Stimulated activated CD4-positive, alpha-beta T cell treated with anti-CD3 and anti-CD28 coated beads, Interleukin-4, amount 100 ng/mL, for 4 hours (primary cell): Measurements from ENCODE around the gene PCYT1A.
"Not testable (repeated sequence)": the region's sequence is repeated elsewhere in the genome, so short reads cannot be mapped to it uniquely, and the experiment has no call there.

Experiments
- DNase-seq, 2 experiments: peaks; one replicate each; pipeline ENCODE4 v3.0.0-alpha.2; 2020

Gene PCYT1A

GRCh38 chr3:196284396-196284795, 3.1 kb downstream of the PCYT1A start:
- no peak for DNase-seq

GRCh38 chr3:196281962-196282361, 5.6 kb downstream of the PCYT1A start:
- no peak for DNase-seq

GRCh38 chr3:196280689-196281440, 6.7 kb downstream of the PCYT1A start:
- DNase-seq = no peak

- DNase-seq = no peak
Measured at GRCh38 chr3:196275126-196275525, 12.4 kb downstream of the PCYT1A start.

- DNase-seq = peak; percentile 21 to 77
Measured at GRCh38 chr3:196274585-196274984, 12.9 kb downstream of the PCYT1A start.

- DNase-seq = no peak
Measured at GRCh38 chr3:196273655-196274054, 13.9 kb downstream of the PCYT1A start.

- no peak for DNase-seq
Measured at GRCh38 chr3:196272826-196273225, 14.7 kb downstream of the PCYT1A start.

GRCh38 chr3:196270499-196270898, 17.0 kb downstream of the PCYT1A start:
- DNase-seq = no peak

GRCh38 chr3:196268284-196269163, 19.0 kb downstream of the PCYT1A start:
- no peak for DNase-seq

- DNase-seq = no peak
Measured at GRCh38 chr3:196263819-196264218, 23.7 kb downstream of the PCYT1A start.

- DNase-seq = no peak
Measured at GRCh38 chr3:196260784-196261183, 26.7 kb downstream of the PCYT1A start.

- DNase-seq = no peak
Measured at GRCh38 chr3:196255776-196256175, 31.8 kb downstream of the PCYT1A start.

- no peak for DNase-seq
Measured at GRCh38 chr3:196254376-196255283, 32.9 kb downstream of the PCYT1A start.

- no peak for DNase-seq
Measured at GRCh38 chr3:196251918-196252317, 35.6 kb downstream of the PCYT1A start.

GRCh38 chr3:196246612-196247308, 40.8 kb downstream of the PCYT1A start:
- DNase-seq = no peak

GRCh38 chr3:196244166-196244565, 43.4 kb downstream of the PCYT1A start:
- not testable (repeated sequence) for DNase-seq

- DNase-seq = no peak
Measured at GRCh38 chr3:196241704-196242103, 45.8 kb downstream of the PCYT1A start.

- DNase-seq = no peak
Measured at GRCh38 chr3:196240424-196240823, 47.1 kb downstream of the PCYT1A start.

GRCh38 chr3:196238612-196239560, 48.6 kb downstream of the PCYT1A start:
- no peak for DNase-seq

- DNase-seq = no peak
Measured at GRCh38 chr3:196237203-196237602, 50.3 kb downstream of the PCYT1A start.

- DNase-seq = no peak
Measured at GRCh38 chr3:196236223-196236622, 51.3 kb downstream of the PCYT1A start.
